HCT116 (cell line): ENCODE results near the gene SLC35D1. TPM values are rescaled to one million over a fixed set of nuclear protein-coding genes. Genes with fewer than 3 reads are reported as not detected.

Experiments used
- ATAC-seq: fragments of 200-7000 bp; cut with Tn5 transposase; 2 replicates; pipeline ENCODE4 v1.9.1; 2020; ENCODE audit warnings: mild to moderate bottlenecking, moderate library complexity
- BruUV-seq: library from RNA; stranded (reverse); fragments of 400-500 nt; replicated peaks from 2 replicates; lab custom pipeline; 2021; lab: Mats Ljungman, UMichigan
- CTCF ChIA-PET: fragments of 300-600 bp; sonication (Branson Sonifier 250); formaldehyde crosslinking; loops from one replicate; lab custom pipeline; 2021; ENCODE audit warnings: antibody characterized with exemption; lab: Charles Lee
- POLR2A ChIA-PET: fragments of 300-600, 350-600 bp; sonication (Branson Sonifier 250); formaldehyde crosslinking; loops from one replicate; lab custom pipeline; 2021; ENCODE audit warnings: antibody characterized with exemption; lab: Charles Lee
- RAD21 ChIA-PET, 2 experiments: fragments of 300-600 bp; sonication (Branson Sonifier 250); formaldehyde crosslinking; loops; one replicate each; lab custom pipeline; 2023; ENCODE audit warnings: low total read pairs in 2 of 2; ENCODE audit not compliant: uncharacterized antibody in 2 of 2, unreplicated experiment in 2 of 2, low non-redundant PET in 1 of 2; lab: Charles Lee
- DNase-seq: peaks from one replicate; pipeline ENCODE4 v3.0.0-alpha.2; 2010; ENCODE audit warnings: low read depth, low spot score
- H2AFZ ChIP-seq: fragments of 200-600 bp; shearing (Covaris generic), sonication (generic); 2 replicates; pipeline ENCODE4 v1.6.1; 2017; ENCODE audit warnings: low read depth, mixed run types, mixed read lengths, antibody characterized with exemption, low read length; ENCODE audit not compliant: poor library complexity, severe bottlenecking
- H3K27ac ChIP-seq: 2 replicates; pipeline ENCODE4 v1.5.1; 2012; ENCODE audit warnings: low read depth, low read length
- H3K27me3 ChIP-seq: fragments of 200-600 bp; sonication (generic); 2 replicates; pipeline ENCODE4 v1.6.1; 2016; ENCODE audit warnings: mixed run types, low read length, mixed read lengths; ENCODE audit not compliant: insufficient read depth
- H3K36me3 ChIP-seq, 2 experiments: fragments of 200-500 bp in 1 of 2; fragments of 200-600 bp in 1 of 2; sonication (Bioruptor generic) in 1 of 2; sonication (generic) in 1 of 2; 2 replicates each; pipeline versions ENCODE4 v1.5.1 to v1.6.1; 2014 to 2016; ENCODE audit warnings: low read length in 2 of 2, inconsistent platforms in 1 of 2, mixed read lengths in 1 of 2, mixed run types in 1 of 2; ENCODE audit not compliant: insufficient read depth in 2 of 2, control insufficient read depth in 1 of 2
- H3K4me1 ChIP-seq, 2 experiments: fragments of 200-600 bp in 1 of 2; sonication (generic) in 1 of 2; 2 replicates each; pipeline versions ENCODE4 v1.5.1 to v1.6.1; 2012 to 2017; ENCODE audit warnings: low read length in 2 of 2, inconsistent platforms in 1 of 2, mild to moderate bottlenecking in 1 of 2, mixed read lengths in 1 of 2, mixed run types in 1 of 2, moderate library complexity in 1 of 2; ENCODE audit not compliant: insufficient read depth in 2 of 2, control insufficient read depth in 1 of 2
- H3K4me2 ChIP-seq: fragments of 200-600 bp; sonication (generic); 2 replicates; pipeline ENCODE4 v1.6.1; 2017; ENCODE audit warnings: mixed run types, low read length, mixed read lengths
- H3K4me3 ChIP-seq, 2 experiments: fragments of 200-600 bp in 1 of 2; sonication (generic) in 1 of 2; replicated peaks in 1 of 2; 2 replicates each; pipeline ENCODE4 v1.5.1; 2011 to 2016; ENCODE audit warnings: low read length in 2 of 2, control low read depth in 1 of 2, low read depth in 1 of 2, mild to moderate bottlenecking in 1 of 2, mixed read lengths in 1 of 2, mixed run types in 1 of 2
- H3K79me2 ChIP-seq: fragments of 200-600 bp; sonication (generic); 2 replicates; pipeline ENCODE4 v1.6.1; 2017; ENCODE audit warnings: mild to moderate bottlenecking, mixed run types, low read length, moderate library complexity, mixed read lengths; ENCODE audit not compliant: insufficient read depth
- H3K9ac ChIP-seq: fragments of 200-600 bp; sonication (generic); 2 replicates; pipeline ENCODE4 v1.6.1; 2016; ENCODE audit warnings: low read length, mixed read lengths
- H3K9me2 ChIP-seq: fragments of 200-600 bp; sonication (generic), shearing (Covaris generic); 2 replicates; pipeline ENCODE4 v1.6.1; 2017; ENCODE audit warnings: mixed run types, mild to moderate bottlenecking, moderate library complexity; ENCODE audit not compliant: insufficient read depth
- H3K9me3 ChIP-seq, 2 experiments: fragments of 200-500 bp in 1 of 2; fragments of 200-600 bp in 1 of 2; sonication (Bioruptor generic) in 1 of 2; sonication (generic) in 1 of 2; 2 replicates each; pipeline ENCODE4 v1.6.1; 2014 to 2017; ENCODE audit warnings: low read length in 2 of 2, mixed read lengths in 2 of 2, inconsistent platforms in 1 of 2, low read depth in 1 of 2, mild to moderate bottlenecking in 1 of 2, mixed run types in 1 of 2, moderate library complexity in 1 of 2; ENCODE audit not compliant: control insufficient read depth in 1 of 2, insufficient read depth in 1 of 2
- H4K20me1 ChIP-seq: fragments of 200-600 bp; sonication (generic), shearing (Covaris generic); 2 replicates; pipeline ENCODE4 v1.6.1; 2017; ENCODE audit warnings: mixed run types, mild to moderate bottlenecking, moderate library complexity; ENCODE audit not compliant: insufficient read depth
- ATF3 ChIP-seq: IDR thresholded peaks from 2 replicates; pipeline ENCODE4 v1.6.1; 2012
- CEBPB ChIP-seq: IDR thresholded peaks from 2 replicates; pipeline ENCODE4 v1.6.1; 2012; ENCODE audit warnings: low read depth
- EGR1 ChIP-seq: IDR thresholded peaks from 2 replicates; pipeline ENCODE4 v1.6.1; 2012; ENCODE audit warnings: low read depth
- ELF1 ChIP-seq: IDR thresholded peaks from 2 replicates; pipeline ENCODE4 v1.6.1; 2012; ENCODE audit warnings: low read depth, borderline replicate concordance
- EZH2phosphoT487 ChIP-seq: fragments of 200-600 bp; IDR thresholded peaks from 2 replicates; pipeline ENCODE4 v1.6.1; 2018; ENCODE audit warnings: antibody characterized with exemption, borderline replicate concordance
- FOSL1 ChIP-seq: IDR thresholded peaks from 2 replicates; pipeline ENCODE4 v1.6.1; 2012; ENCODE audit warnings: low read depth
- MAX ChIP-seq: IDR thresholded peaks from 2 replicates; pipeline ENCODE4 v1.6.1; 2012
- POLR2A ChIP-seq: IDR thresholded peaks from 2 replicates; pipeline ENCODE4 v1.7.0; 2011; ENCODE audit warnings: borderline replicate concordance; ENCODE audit not compliant: insufficient read depth, insufficient read length; ENCODE audit errors: extremely low read depth
- POLR2AphosphoS5 ChIP-seq: IDR thresholded peaks from 2 replicates; pipeline ENCODE4 v1.6.1; 2011; ENCODE audit warnings: mild to moderate bottlenecking, low read depth, low read length, moderate library complexity
- RAD21 ChIP-seq: IDR thresholded peaks from 2 replicates; pipeline ENCODE4 v1.6.1; 2012; ENCODE audit warnings: low read depth, mild to moderate bottlenecking
- SP1 ChIP-seq: IDR thresholded peaks from 2 replicates; pipeline ENCODE4 v1.6.1; 2012; ENCODE audit warnings: low read depth
- SRF ChIP-seq: IDR thresholded peaks from 2 replicates; pipeline ENCODE4 v1.6.1; 2012; ENCODE audit warnings: low read depth
- YY1 ChIP-seq: IDR thresholded peaks from 2 replicates; pipeline ENCODE4 v1.6.1; 2011; ENCODE audit warnings: low read length, low read depth, moderate library complexity, mild to moderate bottlenecking; ENCODE audit not compliant: insufficient replicate concordance; ENCODE audit errors: extremely low read depth
- ZBTB33 ChIP-seq: IDR thresholded peaks from 2 replicates; pipeline ENCODE4 v1.6.1; 2011; ENCODE audit warnings: mild to moderate bottlenecking, low read length, moderate library complexity; ENCODE audit not compliant: insufficient replicate concordance; ENCODE audit errors: extremely low read depth
- ZFX ChIP-seq: fragments of 450-650 bp; IDR thresholded peaks from 2 replicates; pipeline ENCODE4 v1.6.1; 2017
- ZNF274 ChIP-seq: fragments of 200-500 bp; sonication (Bioruptor generic); IDR thresholded peaks from 2 replicates; pipeline ENCODE4 v1.6.1; 2014; ENCODE audit warnings: mild to moderate bottlenecking, low read depth, low read length, inconsistent platforms
- intact Hi-C: fragments of 100-400 bp; cut with micrococcal nuclease; formaldehyde crosslinking; loops from 2 replicates; pipeline ENCODE4 v1.10.0; 2022
- total RNA-seq: library from RNA; stranded (reverse); gene quantifications from one replicate; pipeline ENCODE4 v1.2.1, GENCODE V29; 2021; ENCODE audit not compliant: unreplicated experiment

Gene SLC35D1
- total RNA-seq, 1 experiment from 2014 or later = 6.1 TPM

GRCh38 chr1:67019121-67019520 is 34.8 kb downstream of the SLC35D1 start (continued):
- TF ChIP-seq ZBTB33 = no peak

GRCh38 chr1:67018574-67018973 is 35.4 kb downstream of the SLC35D1 start:
- DNase-seq (no peak), ATAC-seq (no peak)
- H3K27ac ChIP-seq = no peak overlapping the region
- CTCF ChIA-PET = no interaction called here
- TF ChIP-seq EGR1 (no peak), ZBTB33 (no peak), SP1 (no peak), ATF3 (no peak), MAX (no peak), YY1 (no peak), POLR2AphosphoS5 (no peak), ZNF274 (no peak), SRF (no peak), FOSL1 (no peak), POLR2A (no peak), RAD21 (no peak), EZH2phosphoT487 (no peak), ELF1 (no peak), CEBPB (no peak), ZFX (no peak)
- H3K9ac ChIP-seq = no peak overlapping the region
- peaks cover 0 to 4% of the 10 kb centered on the region in 2 experiments; a peak in 2 of 4 replicates for H3K4me1 ChIP-seq
- no peak overlapping the region for H3K4me3 ChIP-seq
- no peaks in the 10 kb centered on the region; the same call in 1 of the 2 replicates for H3K9me2 ChIP-seq
- RAD21 ChIA-PET = no interaction called here
- H3K4me2 ChIP-seq = no peak overlapping the region
- H3K79me2 ChIP-seq = no peaks in the 10 kb centered on the region
- POLR2A ChIA-PET = no interaction called here
- H4K20me1 ChIP-seq = no peaks in the 10 kb centered on the region
- no peak overlapping the region for H2AFZ ChIP-seq
- intact Hi-C loops = no loop called here
- no peaks in the 10 kb centered on the region for H3K9me3 ChIP-seq
- H3K27me3 ChIP-seq = no peaks in the 10 kb centered on the region
- H3K36me3 ChIP-seq = no peaks in the 10 kb centered on the region
- no TSS peak for BruUV-seq
